Stimulated activated CD8-positive, alpha-beta memory T cell treated with anti-CD3 and anti-CD28 coated beads, Interleukin-4, amount 100 ng/mL, for 24 hours (primary cell): Measurements from ENCODE around the gene SASH1.

ENCODE experiments used
- DNase-seq: peaks from one replicate; pipeline ENCODE4 v3.0.0-alpha.2; 2020; ENCODE audit warnings: low read depth

Gene SASH1

DNA sequence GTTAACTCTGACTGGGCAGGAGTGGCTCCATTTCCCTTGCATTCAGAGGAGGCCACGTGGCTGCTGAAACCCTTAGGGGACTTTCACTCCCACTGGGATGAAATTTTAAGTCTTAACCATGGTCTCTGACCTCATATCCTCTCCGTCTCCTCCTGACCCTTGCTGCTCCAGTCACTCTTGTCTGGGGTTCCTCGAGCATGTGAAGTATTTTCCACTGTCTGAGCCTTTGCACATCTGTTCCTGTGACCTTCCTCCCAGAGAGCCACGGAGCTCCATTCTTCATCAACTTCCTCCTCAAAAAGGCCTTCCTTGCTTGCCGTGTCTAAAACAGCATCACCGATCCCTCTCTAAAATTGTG lies 251.2 kb downstream of the SASH1 start:
- no peak for DNase-seq

- DNase-seq, result no peak
These were observed 252.9 kb downstream of the SASH1 start for GRCh38 chr6:148595550-148595949.

DNA sequence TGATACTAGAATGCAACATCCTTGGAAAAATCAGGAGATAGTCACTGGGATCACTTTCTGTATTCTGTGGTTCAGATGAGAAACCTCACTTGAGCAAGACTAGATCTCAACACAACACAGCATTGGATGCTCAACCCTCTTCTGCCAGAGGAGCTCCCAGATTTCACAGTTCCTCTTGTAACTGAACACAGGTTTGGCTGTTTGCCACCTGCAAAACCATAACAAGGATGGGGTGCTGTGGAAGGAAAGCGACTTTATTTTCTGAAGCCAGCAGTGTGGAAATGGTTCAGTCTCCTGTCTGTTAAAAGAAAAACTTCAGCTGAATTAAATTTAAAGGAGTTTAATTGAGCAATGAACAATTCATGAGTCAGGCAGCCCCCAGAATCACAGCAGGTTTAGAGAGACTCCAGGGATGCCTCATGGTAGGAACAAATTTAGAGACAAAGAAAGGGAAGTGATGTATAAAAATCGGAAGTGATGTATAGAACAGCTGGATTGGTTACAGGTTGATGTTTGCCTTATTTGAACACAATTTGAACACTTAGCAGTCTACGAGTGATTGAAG lies 254.3 kb downstream of the SASH1 start:
- DNase-seq, result no peak

- no peak for DNase-seq
These were observed 256.1 kb downstream of the SASH1 start for GRCh38 chr6:148598724-148599123.

- no peak for DNase-seq
These were observed 257.4 kb downstream of the SASH1 start for GRCh38 chr6:148599967-148600426.
